Activated CD4-positive, alpha-beta T cell treated with anti-CD3 and anti-CD28 coated beads, Interleukin-2, amount 10 ng/mL, durations not matched to agents 24 days and 14 days (primary cell): ENCODE data around the gene NIPAL3. TPM values are rescaled to one million over a fixed set of nuclear protein-coding genes. Genes with fewer than 3 reads are reported as not detected.
"Not testable (repeated sequence)": the region's sequence is repeated elsewhere in the genome, so short reads cannot be mapped to it uniquely, and the experiment has no call there.

ENCODE experiments used
- DNase-seq: peaks from one replicate; pipeline ENCODE4 v3.0.0; 2022
- H3K27ac Mint-ChIP-seq: one replicate; pipeline ENCODE4 v1.8.0; 2022; ENCODE audit warnings: mild to moderate bottlenecking, mixed read lengths
- H3K27me3 Mint-ChIP-seq: one replicate; pipeline ENCODE4 v1.8.0; 2022; ENCODE audit warnings: mixed read lengths
- H3K36me3 Mint-ChIP-seq: one replicate; pipeline ENCODE4 v1.8.0; 2022; ENCODE audit warnings: low read depth, mild to moderate bottlenecking, mixed read lengths
- H3K4me1 Mint-ChIP-seq: one replicate; pipeline ENCODE4 v1.8.0; 2021; ENCODE audit warnings: mixed read lengths
- H3K4me3 Mint-ChIP-seq: one replicate; pipeline ENCODE4 v1.8.0; 2022; ENCODE audit warnings: mild to moderate bottlenecking, moderate library complexity, mixed read lengths
- H3K9me3 Mint-ChIP-seq: one replicate; pipeline ENCODE4 v1.8.0; 2021; ENCODE audit warnings: mixed read lengths
- intact Hi-C: fragments of 100-400 bp; cut with micrococcal nuclease; formaldehyde crosslinking; loops from one replicate; pipeline ENCODE4 v1.15.1; 2023
- total RNA-seq: library from RNA; stranded (reverse); gene quantifications from 2 replicates; pipeline ENCODE4 v1.2.3, GENCODE V29; 2022

Gene NIPAL3
- total RNA-seq, 1 donor from 2014 or later: 26.3 TPM

DNA sequence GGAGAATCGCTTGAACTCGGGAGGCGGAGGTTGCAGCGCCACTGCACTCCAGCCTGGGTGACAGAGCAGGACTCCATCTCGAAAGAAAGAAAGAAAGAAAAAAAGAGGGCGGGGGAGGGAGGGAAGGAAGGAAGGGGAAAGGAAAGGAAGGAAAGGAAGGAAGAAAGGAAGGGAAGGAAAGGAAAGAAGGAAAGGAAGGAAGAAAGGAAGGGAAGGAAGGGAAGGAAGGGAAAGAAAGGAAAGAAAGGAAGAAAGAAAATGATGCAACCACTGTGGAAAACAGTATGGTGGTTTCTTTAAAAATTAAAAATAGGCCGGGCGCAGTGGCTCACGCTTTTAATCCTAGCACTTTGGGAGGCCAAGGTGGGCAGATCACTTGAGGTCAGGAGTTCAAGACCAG lies 71.9 kb downstream of the NIPAL3 start:
- peaks cover 13% of the 10 kb centered on the region for H3K9me3 Mint-ChIP-seq
- intact Hi-C loops: loop anchor here (10.0 kb wide), 1 partner anchor 533 kb away; the partner anchor contains the start of gene PNRC2
- DNase-seq: no peak
- peaks cover 12% of the 10 kb centered on the region for H3K36me3 Mint-ChIP-seq
- peaks cover 51% of the 10 kb centered on the region for H3K4me1 Mint-ChIP-seq
- peak overlapping the region; percentile 92 for H3K27ac Mint-ChIP-seq
- H3K27me3 Mint-ChIP-seq: no peaks in the 10 kb centered on the region
- peak overlapping the region; percentile 63 for H3K4me3 Mint-ChIP-seq

DNA sequence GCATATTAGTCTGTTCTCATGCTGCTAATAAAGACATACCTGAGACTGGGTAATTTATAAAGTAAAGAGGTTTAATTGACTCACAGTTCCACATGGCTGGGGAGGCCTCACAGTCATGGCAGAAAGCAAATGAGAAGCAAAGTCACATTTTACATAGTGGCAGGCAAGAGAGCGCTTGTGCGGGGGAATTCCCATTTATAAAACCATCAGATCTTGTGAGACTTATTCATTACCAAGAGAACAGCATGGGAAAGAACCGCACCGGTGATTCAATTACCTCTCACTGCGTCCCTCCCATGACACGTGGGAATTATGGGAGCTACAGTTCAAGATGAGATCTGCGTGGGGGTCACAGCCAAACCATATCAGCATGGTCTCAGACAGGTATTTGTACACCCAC lies 72.6 kb downstream of the NIPAL3 start:
- peaks cover 10% of the 10 kb centered on the region for H3K36me3 Mint-ChIP-seq
- H3K27ac Mint-ChIP-seq: peak overlapping the region; percentile 92
- DNase-seq: peak; percentile 77
- peak overlapping the region; percentile 63 for H3K4me3 Mint-ChIP-seq
- H3K9me3 Mint-ChIP-seq: peaks cover 13% of the 10 kb centered on the region
- H3K4me1 Mint-ChIP-seq: peaks cover 47% of the 10 kb centered on the region
- intact Hi-C loops: loop anchor here (1.0 to 10.0 kb wide), 3 partner anchors 14 to 533 kb away; partner anchors contain the start of genes PNRC2 and RCAN3
- not testable (repeated sequence) for H3K27me3 Mint-ChIP-seq

DNA sequence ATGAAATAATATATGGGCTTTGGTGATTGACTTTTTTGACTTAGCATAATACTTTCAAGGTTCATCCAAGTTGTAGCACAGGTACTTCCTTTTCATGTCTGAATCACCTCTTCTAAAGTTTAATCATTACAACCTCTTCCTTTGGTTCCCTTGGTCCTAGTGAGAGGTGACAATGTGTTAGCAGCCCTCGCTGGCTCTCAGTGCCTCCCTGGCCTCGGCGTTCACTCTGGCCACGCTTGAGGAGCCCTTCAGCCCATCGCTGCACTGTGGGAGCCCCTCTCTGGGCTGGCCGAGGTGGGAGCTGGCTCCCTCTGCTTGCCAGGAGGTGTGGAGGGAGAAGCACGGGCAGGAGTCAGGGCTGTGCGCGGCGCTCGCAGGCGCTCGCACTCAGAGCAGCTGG lies 74.1 kb downstream of the NIPAL3 start:
- Mint-ChIP-seq H3K9me3 (peaks cover 7% of the 10 kb centered on the region), H3K4me3 (no peak overlapping the region), H3K27ac (no peak overlapping the region), H3K4me1 (peaks cover 33% of the 10 kb centered on the region), H3K27me3 (no peaks in the 10 kb centered on the region), H3K36me3 (peaks cover 2% of the 10 kb centered on the region)
- DNase-seq: no peak
- intact Hi-C loops: loop anchor here (2.0 to 10.0 kb wide), 2 partner anchors 51 to 535 kb away; partner anchors contain the start of gene PNRC2

- Mint-ChIP-seq H3K27me3 (no peaks in the 10 kb centered on the region), H3K9me3 (peaks cover 7% of the 10 kb centered on the region), H3K27ac (no peak overlapping the region), H3K36me3 (peaks cover 2% of the 10 kb centered on the region), H3K4me3 (no peak overlapping the region), H3K4me1 (peaks cover 33% of the 10 kb centered on the region)
- intact Hi-C loops: no loop called here
- DNase-seq: no peak
These were observed 74.6 kb downstream of the NIPAL3 start for GRCh38 chr1:24490101-24490781.

GRCh38 chr1:24491577-24492360 lies 76.2 kb downstream of the NIPAL3 start:
- Mint-ChIP-seq H3K4me3 (no peak overlapping the region), H3K36me3 (peaks cover 2% of the 10 kb centered on the region), H3K4me1 (peaks cover 23% of the 10 kb centered on the region), H3K27ac (no peak overlapping the region), H3K27me3 (no peaks in the 10 kb centered on the region), H3K9me3 (peaks cover 7% of the 10 kb centered on the region)
- DNase-seq: no peak
- intact Hi-C loops: no loop called here

DNA sequence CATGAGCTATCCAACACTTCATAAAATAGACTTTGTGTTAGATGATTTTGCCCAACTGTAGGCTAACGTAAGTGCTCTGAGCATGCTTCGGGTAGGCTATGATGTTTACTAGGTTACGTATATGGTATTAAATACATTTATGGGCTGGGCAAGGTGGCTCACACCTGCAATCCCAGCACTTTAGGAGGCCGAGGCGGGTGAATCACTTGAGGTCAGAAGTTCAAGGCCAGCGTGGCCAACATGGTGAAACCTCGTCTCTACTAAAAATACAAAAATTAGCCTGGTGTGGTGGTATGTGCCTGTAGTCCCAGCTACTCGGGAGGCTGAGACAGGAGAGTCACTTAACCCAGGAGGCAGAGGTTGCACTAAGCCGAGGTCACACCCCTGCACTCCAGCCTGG lies 77.3 kb downstream of the NIPAL3 start:
- intact Hi-C loops, H3K27ac Mint-ChIP-seq, H3K36me3 Mint-ChIP-seq, H3K9me3 Mint-ChIP-seq, DNase-seq, H3K4me3 Mint-ChIP-seq, H3K27me3 Mint-ChIP-seq: not testable (repeated sequence)
- H3K4me1 Mint-ChIP-seq: peaks cover 16% of the 10 kb centered on the region

- H3K9me3 Mint-ChIP-seq: peaks cover 3% of the 10 kb centered on the region
- intact Hi-C loops: no loop called here
- H3K27ac Mint-ChIP-seq: no peak overlapping the region
- no peak overlapping the region for H3K4me3 Mint-ChIP-seq
- no peak for DNase-seq
- H3K4me1 Mint-ChIP-seq: peaks cover 10% of the 10 kb centered on the region
- H3K27me3 Mint-ChIP-seq: no peaks in the 10 kb centered on the region
- H3K36me3 Mint-ChIP-seq: no peaks in the 10 kb centered on the region
These were observed 78.2 kb downstream of the NIPAL3 start for GRCh38 chr1:24493785-24494184.

- intact Hi-C loops: no loop called here
- Mint-ChIP-seq H3K36me3 (peaks cover 4% of the 10 kb centered on the region), H3K4me3 (no peak overlapping the region), H3K4me1 (peaks cover 35% of the 10 kb centered on the region), H3K9me3 (peaks cover 6% of the 10 kb centered on the region), H3K27ac (no peak overlapping the region), H3K27me3 (no peaks in the 10 kb centered on the region)
- no peak for DNase-seq
These were observed 83.0 kb downstream of the NIPAL3 start for GRCh38 chr1:24498589-24498988.

- H3K4me3 Mint-ChIP-seq: peak overlapping the region; percentile 18
- DNase-seq: no peak
- H3K36me3 Mint-ChIP-seq: peaks cover 8% of the 10 kb centered on the region
- peaks cover 47% of the 10 kb centered on the region for H3K4me1 Mint-ChIP-seq
- H3K27ac Mint-ChIP-seq: peak overlapping the region; percentile 99
- no peaks in the 10 kb centered on the region for H3K27me3 Mint-ChIP-seq
- intact Hi-C loops: loop anchor here (10.0 kb wide), 1 partner anchor 526 kb away; no protein-coding TSS in a partner anchor
- peaks cover 6% of the 10 kb centered on the region for H3K9me3 Mint-ChIP-seq
These were observed 84.9 kb downstream of the NIPAL3 start for GRCh38 chr1:24500448-24501048.

DNA sequence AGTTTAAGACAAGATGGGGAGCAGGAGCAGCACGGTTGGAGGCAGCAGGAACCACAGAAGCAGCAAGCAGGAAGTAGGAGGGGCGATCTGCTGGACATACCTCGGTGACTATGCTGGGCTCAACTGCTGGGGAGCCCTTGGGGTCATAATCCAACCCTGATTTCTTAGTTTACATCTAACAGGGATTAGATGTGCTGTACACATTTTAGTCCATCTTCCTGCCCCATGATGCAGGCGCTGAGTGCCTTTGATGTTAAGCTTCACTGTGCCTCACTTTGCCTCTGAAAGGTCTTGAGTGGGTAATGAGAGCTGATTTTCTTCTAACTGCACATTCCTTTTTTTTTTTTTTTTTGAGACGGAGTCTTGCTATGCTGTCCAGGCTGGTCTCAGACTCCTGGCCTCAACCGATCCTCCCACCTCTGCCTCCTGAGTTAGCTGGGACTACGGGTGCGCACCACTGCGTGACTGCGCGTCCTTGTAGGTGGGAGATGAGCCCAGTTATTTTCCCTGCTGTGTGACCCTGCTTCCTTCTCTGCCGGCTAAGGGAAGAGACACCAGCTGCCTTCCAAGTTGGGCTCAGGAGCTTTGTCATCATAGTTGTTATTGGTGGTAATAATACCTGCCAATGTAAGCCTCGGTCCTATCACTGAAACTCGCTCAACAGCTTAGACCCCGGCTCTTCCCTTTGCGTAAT lies 85.9 kb downstream of the NIPAL3 start:
- H3K9me3 Mint-ChIP-seq: peaks cover 6% of the 10 kb centered on the region
- peaks cover 53% of the 10 kb centered on the region for H3K4me1 Mint-ChIP-seq
- H3K27me3 Mint-ChIP-seq: no peaks in the 10 kb centered on the region
- intact Hi-C loops: loop anchor here (1.0 to 10.0 kb wide), 5 partner anchors 13 to 527 kb away; partner anchors contain the start of gene NIPAL3
- H3K4me3 Mint-ChIP-seq: peak overlapping the region; percentile 91
- DNase-seq: peak; percentile 88
- peaks cover 8% of the 10 kb centered on the region for H3K36me3 Mint-ChIP-seq
- peak overlapping the region; percentile 99 for H3K27ac Mint-ChIP-seq

DNA sequence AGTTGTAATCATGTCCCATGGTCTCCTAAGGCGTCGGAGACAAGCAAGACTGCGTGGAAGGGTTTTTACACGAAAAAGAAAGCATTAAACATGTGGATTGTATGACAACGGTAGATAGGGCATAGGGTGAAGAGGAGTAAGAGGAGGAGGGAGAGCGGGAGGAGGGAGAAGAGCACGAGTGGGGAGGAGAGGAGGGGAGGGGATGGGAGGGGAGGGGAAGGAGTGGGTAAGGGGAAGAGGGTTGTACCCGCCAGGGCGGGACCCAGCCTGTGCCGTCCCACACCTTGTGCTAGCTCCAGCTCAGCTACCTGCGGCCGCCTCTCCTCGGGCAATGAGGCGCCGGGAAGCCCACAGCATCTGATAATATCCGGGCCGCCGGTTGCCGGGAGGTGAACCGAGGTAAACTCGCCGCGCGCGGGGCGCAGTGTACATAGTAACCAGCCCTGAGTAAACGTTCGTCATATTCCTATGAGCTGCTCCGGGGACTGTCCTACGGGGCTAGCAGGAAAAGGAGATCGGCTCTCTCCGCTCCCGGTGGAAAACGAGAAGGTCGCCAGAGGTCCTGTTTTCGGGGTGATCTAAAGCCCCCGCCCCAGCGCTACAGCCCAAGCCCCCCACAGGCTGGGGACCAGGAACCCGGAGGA lies 86.6 kb downstream of the NIPAL3 start:
- DNase-seq: peak; percentile 95

GRCh38 chr1:24502709-24503058 lies 87.1 kb downstream of the NIPAL3 start, which contains the start of gene RCAN3:
Gene RCAN3, plus strand, starts transcription at chr1:24502836. Its CDS starts 11,537 bp downstream, at chr1:24514373.
- Mint-ChIP-seq H3K9me3 (peaks cover 6% of the 10 kb centered on the region), H3K4me1 (peaks cover 65% of the 10 kb centered on the region)

More for the DNA sequence above, 86.6 kb downstream of the NIPAL3 start:
- Mint-ChIP-seq H3K4me3 (peak overlapping the region; percentile 91), H3K27me3 (no peaks in the 10 kb centered on the region), H3K36me3 (peaks cover 8% of the 10 kb centered on the region), H3K9me3 (peaks cover 6% of the 10 kb centered on the region), H3K27ac (peak overlapping the region; percentile 99), H3K4me1 (peaks cover 60% of the 10 kb centered on the region)
- intact Hi-C loops: loop anchor here (1.0 to 10.0 kb wide), 5 partner anchors 14 to 527 kb away; partner anchors contain the start of gene NIPAL3

More at GRCh38 chr1:24502709-24503058, 87.1 kb downstream of the NIPAL3 start, which contains the start of gene RCAN3:
- intact Hi-C loops: loop anchor here (1.0 to 10.0 kb wide), 5 partner anchors 14 to 528 kb away; partner anchors contain the start of gene NIPAL3
- peak within 1 kb of the TSS; percentile 99 for H3K27ac Mint-ChIP-seq
- DNase-seq: peak; percentile 97
- peak within 1 kb of the TSS; percentile 95 for H3K4me3 Mint-ChIP-seq
- H3K27me3 Mint-ChIP-seq: no peaks in the 10 kb centered on the region
- H3K36me3 Mint-ChIP-seq: peaks cover 8% of the 10 kb centered on the region
